NCI-H1048 (cell line): ENCODE results near the gene IMMP2L.

Experiments
- DNase-seq: peaks from one replicate; lab custom pipeline; 2025; lab: John Stamatoyannopoulos, UW

Gene IMMP2L

DNA sequence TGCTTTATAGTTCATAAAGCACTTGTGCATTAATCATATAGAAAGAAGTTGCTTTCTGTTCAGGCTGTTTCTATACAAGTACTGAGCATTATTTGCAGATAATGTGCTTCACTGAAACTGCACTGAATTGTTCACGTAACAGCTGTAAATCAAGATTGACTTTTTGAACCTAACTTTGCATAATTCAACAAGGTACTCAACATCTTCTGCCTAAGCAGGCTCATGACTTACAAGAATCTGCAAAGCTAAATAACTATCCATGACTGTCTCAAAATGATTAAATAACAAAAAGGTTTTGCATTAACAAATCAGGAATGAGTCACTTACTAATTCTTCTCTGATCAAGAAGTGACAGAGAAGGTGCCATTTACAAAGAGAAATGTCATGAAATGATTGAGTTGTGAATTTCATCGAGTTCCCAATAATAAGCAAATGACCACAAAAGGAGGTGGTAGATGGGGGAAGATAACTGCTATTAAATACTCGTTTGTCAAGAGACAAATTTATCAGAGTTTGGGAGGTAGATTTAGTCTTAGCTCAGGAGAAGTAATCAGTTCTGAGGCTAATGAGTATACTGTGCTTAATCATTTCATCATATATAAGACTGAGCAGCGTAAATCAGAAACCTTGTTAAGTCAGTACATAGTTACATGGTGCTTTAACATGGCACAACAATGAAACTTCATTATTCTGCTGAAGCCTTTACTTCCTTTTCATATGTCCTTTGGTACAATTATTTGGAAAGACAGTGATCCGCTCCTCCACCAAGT lies 632.6 kb downstream of the IMMP2L start:
- DNase-seq: no peak

- no peak for DNase-seq
Measured at GRCh38 chr7:110922906-110923305, 639.4 kb downstream of the IMMP2L start.

- DNase-seq: no peak
Measured at GRCh38 chr7:110921595-110922151, 640.6 kb downstream of the IMMP2L start.

GRCh38 chr7:110918949-110919548 lies 643.2 kb downstream of the IMMP2L start:
- no peak for DNase-seq

- DNase-seq: no peak
Measured at GRCh38 chr7:110914263-110914662, 648.0 kb downstream of the IMMP2L start.

- no peak for DNase-seq
Measured at GRCh38 chr7:110911632-110912031, 650.7 kb downstream of the IMMP2L start.

- no peak for DNase-seq
Measured at GRCh38 chr7:110909117-110909516, 653.2 kb downstream of the IMMP2L start.

DNA sequence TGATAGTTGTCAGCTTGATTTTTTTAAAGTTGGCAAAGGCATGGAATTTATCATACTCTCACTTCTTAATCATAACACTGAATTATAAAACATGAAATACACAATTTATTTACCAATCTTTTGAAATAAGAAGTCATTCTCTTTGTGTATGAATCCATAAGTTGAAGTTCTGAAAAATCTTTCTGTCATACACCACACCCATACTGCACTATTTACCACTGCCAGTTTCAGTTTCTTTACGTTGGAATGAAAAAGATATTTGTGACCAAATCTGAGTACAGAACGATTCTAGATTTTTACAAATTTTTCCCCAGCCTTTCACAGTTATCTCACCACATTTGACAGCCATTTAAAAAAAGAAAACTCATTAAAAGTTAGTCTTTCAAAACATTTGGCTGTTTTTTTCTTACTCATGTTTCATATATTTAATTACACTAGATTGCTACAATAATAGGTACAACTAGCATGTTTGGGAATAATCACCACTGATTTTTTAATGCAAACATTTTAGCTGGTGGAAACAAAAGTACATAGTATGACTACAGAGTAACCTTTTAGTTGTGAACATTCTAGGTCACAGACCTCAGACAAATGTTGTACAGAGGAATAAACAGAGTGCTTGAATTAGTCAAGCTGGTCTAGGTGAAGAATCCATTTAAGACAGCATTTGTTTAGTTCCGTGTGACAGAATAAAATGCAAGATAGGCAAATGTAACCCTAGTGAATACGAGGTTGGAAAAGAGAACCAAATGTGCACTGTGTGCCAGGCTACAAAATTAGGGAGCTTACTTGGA lies 656.3 kb downstream of the IMMP2L start:
- DNase-seq: no peak

- no peak for DNase-seq
Measured at GRCh38 chr7:110898516-110898915, 663.8 kb downstream of the IMMP2L start.

GRCh38 chr7:110897538-110897937 lies 664.8 kb downstream of the IMMP2L start:
- no peak for DNase-seq

GRCh38 chr7:110894111-110894510 lies 668.2 kb downstream of the IMMP2L start:
- DNase-seq: no peak

DNA sequence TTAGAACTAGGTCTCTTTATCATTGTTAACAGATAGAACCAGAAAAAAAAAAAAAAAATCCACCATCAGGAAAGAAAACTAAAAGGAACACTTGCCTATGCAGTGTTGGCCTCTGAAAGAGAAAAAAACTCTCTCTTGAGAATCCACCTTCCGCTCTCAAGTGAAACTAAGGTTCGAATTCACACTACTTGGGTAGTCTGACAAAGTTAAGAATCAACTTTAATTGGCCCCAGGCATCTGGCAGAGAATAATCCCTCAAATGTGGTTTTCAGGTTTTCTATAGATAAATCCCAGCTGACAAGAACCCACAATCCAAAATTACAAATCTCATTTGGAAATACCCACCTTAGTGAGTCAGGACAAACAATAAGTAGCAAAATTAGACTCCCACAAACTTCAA lies 671.1 kb downstream of the IMMP2L start:
- no peak for DNase-seq

DNA sequence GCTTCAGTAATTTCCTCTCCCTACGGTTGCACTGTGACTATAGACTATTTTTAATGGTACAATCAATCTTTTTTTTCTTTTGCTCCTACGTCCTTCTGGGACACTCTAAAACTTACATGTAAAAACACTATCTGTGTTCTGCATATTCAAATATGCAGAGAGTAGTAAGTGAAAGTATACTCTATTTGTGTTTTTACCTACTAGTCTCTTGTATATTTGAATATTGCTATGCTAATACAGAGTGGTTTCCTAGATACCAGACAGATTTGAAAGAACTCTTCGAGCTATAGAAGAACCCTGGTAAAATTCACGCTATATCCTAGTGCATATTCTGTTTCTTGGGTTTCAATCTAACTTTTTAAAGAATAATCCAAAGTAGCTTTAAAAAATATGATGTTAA lies 672.2 kb downstream of the IMMP2L start:
- peak; percentile 41 for DNase-seq

- no peak for DNase-seq
Measured at GRCh38 chr7:110889335-110889734, 673.0 kb downstream of the IMMP2L start.

DNA sequence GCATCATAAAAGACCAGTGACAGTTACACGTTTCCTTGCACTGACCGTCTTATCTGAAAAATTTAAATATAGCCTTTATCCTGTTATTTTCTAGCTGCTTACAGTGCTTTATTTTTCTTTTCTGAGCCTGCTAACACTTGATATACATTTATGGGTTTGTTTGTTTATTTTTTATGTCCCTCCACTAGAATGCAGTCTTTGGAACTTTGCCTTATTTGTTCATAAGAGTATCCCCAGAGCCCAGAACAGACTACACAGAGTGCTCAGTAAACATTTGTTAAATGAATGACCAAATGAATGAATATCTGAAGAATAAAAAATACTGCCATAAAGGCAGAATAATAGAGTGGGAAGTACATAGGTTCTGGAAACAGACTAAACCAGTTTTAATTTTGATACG lies 673.7 kb downstream of the IMMP2L start:
- DNase-seq: no peak

DNA sequence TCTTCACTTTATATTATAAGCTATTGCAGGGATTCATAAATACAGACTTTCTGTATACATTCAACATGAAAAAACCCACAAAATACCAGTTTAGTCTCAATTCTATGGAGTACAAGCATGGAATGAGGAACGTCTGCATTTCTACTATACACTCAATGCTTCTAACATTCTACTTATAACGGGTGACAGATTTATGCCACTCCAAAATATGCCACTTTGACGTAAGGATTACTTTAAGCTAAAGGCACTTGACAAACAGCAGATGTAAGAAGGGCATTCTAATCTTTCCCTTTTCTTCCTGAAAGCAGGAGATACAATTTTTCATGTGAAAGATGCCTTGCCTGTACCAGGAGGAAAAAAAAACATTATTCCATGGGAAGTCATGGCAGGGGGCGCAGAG lies 676.8 kb downstream of the IMMP2L start:
- no peak for DNase-seq

GRCh38 chr7:110881721-110882120 lies 680.6 kb downstream of the IMMP2L start:
- no peak for DNase-seq

- DNase-seq: no peak
Measured at GRCh38 chr7:110880971-110881370, 681.3 kb downstream of the IMMP2L start.

DNA sequence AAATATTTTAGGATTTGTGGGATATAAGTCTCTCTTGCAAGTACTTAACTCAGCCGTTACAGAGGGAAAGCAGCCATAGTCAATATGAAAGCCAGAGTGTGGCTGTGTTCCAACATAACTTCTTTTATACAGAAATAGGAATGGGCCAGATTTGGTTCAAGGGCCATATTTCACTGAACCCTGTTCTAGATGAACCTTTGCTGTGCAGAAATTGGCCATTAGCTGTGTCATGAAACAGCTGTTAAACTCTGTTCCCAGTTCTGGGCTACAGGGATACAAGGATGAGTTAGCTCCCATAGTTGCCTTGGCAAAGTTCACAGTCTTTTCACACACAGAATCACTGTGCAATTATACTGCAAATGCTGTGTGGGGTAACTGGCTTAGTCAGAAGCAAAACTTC lies 685.3 kb downstream of the IMMP2L start:
- DNase-seq: no peak

DNA sequence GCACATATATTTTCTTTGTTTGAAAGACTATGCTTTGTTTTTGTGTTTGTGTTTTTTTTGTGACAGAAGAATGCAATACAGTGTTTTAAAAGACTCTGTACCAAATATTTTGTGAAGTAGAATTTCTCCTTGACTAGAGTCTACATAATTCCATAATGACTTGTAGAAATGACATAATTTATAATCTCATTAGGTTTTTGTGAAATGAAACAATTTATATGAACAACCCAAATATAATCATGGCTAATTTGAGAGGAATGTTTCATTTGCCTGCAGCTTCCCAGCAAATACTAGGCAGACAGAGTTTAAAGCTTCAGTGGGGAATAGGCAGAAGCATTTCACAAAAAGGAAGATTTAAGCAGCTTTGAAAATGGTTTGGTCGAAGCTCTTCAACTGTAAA lies 686.9 kb downstream of the IMMP2L start:
- no peak for DNase-seq

- no peak for DNase-seq
Measured at GRCh38 chr7:110871856-110872255, 690.4 kb downstream of the IMMP2L start.

DNA sequence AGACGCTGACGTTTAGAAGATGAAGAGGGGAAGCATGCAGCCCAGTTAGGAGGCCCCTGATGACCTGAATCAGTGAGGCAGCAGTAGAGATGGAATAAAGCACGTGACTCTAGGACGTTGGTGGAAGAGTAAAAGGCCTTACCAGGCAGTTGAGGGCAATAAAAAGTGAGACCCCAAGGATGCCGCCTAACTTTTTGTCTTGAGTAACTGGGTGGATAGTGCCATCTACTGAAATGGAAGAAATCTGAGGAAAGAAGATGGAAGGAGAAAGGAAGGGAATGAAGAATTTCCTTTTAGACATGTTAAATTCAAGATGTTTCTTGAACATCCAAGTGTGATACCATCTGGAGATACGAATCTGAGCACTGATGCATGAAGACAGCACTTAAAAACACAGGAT lies 691.4 kb downstream of the IMMP2L start:
- no peak for DNase-seq

- no peak for DNase-seq
Measured at GRCh38 chr7:110868458-110868857, 693.8 kb downstream of the IMMP2L start.
